Peyer's patch (tissue), 4 donors: ENCODE results near the gene OR10J5.

ENCODE experiments used
- CTCF ChIP-seq, 6 experiments: fragments of 450-650 bp in 4 of 6; fragments of 200-600 bp in 2 of 6; sonication (generic) in 1 of 6; IDR thresholded peaks; one replicate each; pipeline ENCODE4 v1.5.1; 2017 to 2019; ENCODE audit warnings: antibody characterized with exemption in 6 of 6, mild to moderate bottlenecking in 3 of 6, moderate library complexity in 1 of 6
- POLR2A ChIP-seq, 2 donors: fragments of 450-650 bp; IDR thresholded peaks; one replicate each; pipeline ENCODE4 v1.5.1; 2017; ENCODE audit warnings: antibody characterized with exemption in 2 of 2, mild to moderate bottlenecking in 2 of 2, moderate library complexity in 2 of 2

GRCh38 chr1:159492575-159493323 lies 43.1 kb downstream of the OR10J5 start:
- TF ChIP-seq CTCF (IDR thresholded peaks at IDR 0.05) (no peak), POLR2A (IDR thresholded peaks at IDR 0.05) (no peak)
